Renal cortex interstitium (tissue), 15 donors: ENCODE results near the gene PEMT. TPM values are rescaled to one million over a fixed set of nuclear protein-coding genes. Genes with fewer than 3 reads are reported as not detected.
"Not testable (repeated sequence)": the region's sequence is repeated elsewhere in the genome, so short reads cannot be mapped to it uniquely, and the experiment has no call there.

Experiments used
- DNase-seq, 11 donors: peaks; one replicate each; pipeline ENCODE4 v3.0.0-alpha.2; 2013; ENCODE audit warnings: low read depth in 9 of 11, low spot score in 4 of 11; ENCODE audit errors: extremely low read depth in 1 of 11
- long read RNA-seq, 16 experiments: transcript quantifications; one replicate each; lab custom pipeline, GENCODE V29; 2026
- polyA plus RNA-seq, 3 donors: library from polyadenylated mRNA; unstranded; fragments of 120-200 nt; gene quantifications; one replicate each; pipeline ENCODE4 v1.2.1, GENCODE V29; 2013; ENCODE audit not compliant: insufficient read length in 3 of 3

The PEMT gene, protein sequence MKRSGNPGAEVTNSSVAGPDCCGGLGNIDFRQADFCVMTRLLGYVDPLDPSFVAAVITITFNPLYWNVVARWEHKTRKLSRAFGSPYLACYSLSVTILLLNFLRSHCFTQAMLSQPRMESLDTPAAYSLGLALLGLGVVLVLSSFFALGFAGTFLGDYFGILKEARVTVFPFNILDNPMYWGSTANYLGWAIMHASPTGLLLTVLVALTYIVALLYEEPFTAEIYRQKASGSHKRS
- polyA plus RNA-seq: 10 to 100 TPM; 29.4 to 35.7 (median 34.4) TPM
- long read RNA-seq, donor 1, transcript PEMT-201 (7 exons, 1,013 nt): major isoform, 12 of 16 reads
- long read RNA-seq, donor 1, partial matches to known transcripts: 0 of 16 reads
- long read RNA-seq, donor 1, other reads (novel, unspliced or antisense): 0 of 16 reads
- long read RNA-seq, donor 2, transcript PEMT-201 (7 exons, 1,013 nt): major isoform, 16 of 21 reads
- long read RNA-seq, donor 2, partial matches to known transcripts: 0 of 21 reads
- long read RNA-seq, donor 2, other reads (novel, unspliced or antisense): 0 of 21 reads
- long read RNA-seq, donor 3, transcript PEMT-201 (7 exons, 1,013 nt): major isoform, 33 of 34 reads
- long read RNA-seq, donor 3, partial matches to known transcripts: 0 of 34 reads
- long read RNA-seq, donor 3, other reads (novel, unspliced or antisense): 0 of 34 reads
- long read RNA-seq, donor 4, transcript PEMT-201 (7 exons, 1,013 nt): major isoform, 15 of 17 reads
- long read RNA-seq, donor 4, partial matches to known transcripts: 0 of 17 reads
- long read RNA-seq, donor 4, other reads (novel, unspliced or antisense): 0 of 17 reads
- long read RNA-seq, donor 5: 0 reads
- long read RNA-seq, donor 6, transcript PEMT-201 (7 exons, 1,013 nt): major isoform, 23 of 26 reads
- long read RNA-seq, donor 6, partial matches to known transcripts: 0 of 26 reads
- long read RNA-seq, donor 6, other reads (novel, unspliced or antisense): 0 of 26 reads
- long read RNA-seq, donor 7, transcript PEMT-201 (7 exons, 1,013 nt): major isoform, 22 of 23 reads
- long read RNA-seq, donor 7, partial matches to known transcripts: 0 of 23 reads
- long read RNA-seq, donor 7, other reads (novel, unspliced or antisense): 0 of 23 reads
- long read RNA-seq, donor 8: 0 reads
- long read RNA-seq, donor 9, transcript PEMT-201 (7 exons, 1,013 nt): major isoform, 18 of 19 reads
- long read RNA-seq, donor 9, partial matches to known transcripts: 0 of 19 reads
- long read RNA-seq, donor 9, other reads (novel, unspliced or antisense): 0 of 19 reads
- long read RNA-seq, donor 10, transcript PEMT-201 (7 exons, 1,013 nt): major isoform, 24 of 30 reads
- long read RNA-seq, donor 10, partial matches to known transcripts: 5 of 30 reads
- long read RNA-seq, donor 10, other reads (novel, unspliced or antisense): 0 of 30 reads
- long read RNA-seq, donor 11, transcript PEMT-201 (7 exons, 1,013 nt): major isoform, 14 of 14 reads
- long read RNA-seq, donor 11, partial matches to known transcripts: 0 of 14 reads
- long read RNA-seq, donor 11, other reads (novel, unspliced or antisense): 0 of 14 reads
- long read RNA-seq, donor 12, transcript PEMT-201 (7 exons, 1,013 nt): major isoform, 12 of 14 reads
- long read RNA-seq, donor 12, partial matches to known transcripts: 0 of 14 reads
- long read RNA-seq, donor 12, other reads (novel, unspliced or antisense): 0 of 14 reads
- long read RNA-seq, donor 13: 0 reads
- long read RNA-seq, donor 14, transcript PEMT-201 (7 exons, 1,013 nt): major isoform, 19 of 21 reads
- long read RNA-seq, donor 14, partial matches to known transcripts: 0 of 21 reads
- long read RNA-seq, donor 14, other reads (novel, unspliced or antisense): 0 of 21 reads
- long read RNA-seq, donor 15, transcript PEMT-201 (7 exons, 1,013 nt): major isoform, 5 of 6 reads
- long read RNA-seq, donor 15, partial matches to known transcripts: 0 of 6 reads
- long read RNA-seq, donor 15, other reads (novel, unspliced or antisense): 0 of 6 reads
- long read RNA-seq, donor 16, transcript PEMT-201 (7 exons, 1,013 nt): major isoform, 57 of 60 reads
- long read RNA-seq, donor 16, partial matches to known transcripts: 0 of 60 reads
- long read RNA-seq, donor 16, other reads (novel, unspliced or antisense): 0 of 60 reads

DNA sequence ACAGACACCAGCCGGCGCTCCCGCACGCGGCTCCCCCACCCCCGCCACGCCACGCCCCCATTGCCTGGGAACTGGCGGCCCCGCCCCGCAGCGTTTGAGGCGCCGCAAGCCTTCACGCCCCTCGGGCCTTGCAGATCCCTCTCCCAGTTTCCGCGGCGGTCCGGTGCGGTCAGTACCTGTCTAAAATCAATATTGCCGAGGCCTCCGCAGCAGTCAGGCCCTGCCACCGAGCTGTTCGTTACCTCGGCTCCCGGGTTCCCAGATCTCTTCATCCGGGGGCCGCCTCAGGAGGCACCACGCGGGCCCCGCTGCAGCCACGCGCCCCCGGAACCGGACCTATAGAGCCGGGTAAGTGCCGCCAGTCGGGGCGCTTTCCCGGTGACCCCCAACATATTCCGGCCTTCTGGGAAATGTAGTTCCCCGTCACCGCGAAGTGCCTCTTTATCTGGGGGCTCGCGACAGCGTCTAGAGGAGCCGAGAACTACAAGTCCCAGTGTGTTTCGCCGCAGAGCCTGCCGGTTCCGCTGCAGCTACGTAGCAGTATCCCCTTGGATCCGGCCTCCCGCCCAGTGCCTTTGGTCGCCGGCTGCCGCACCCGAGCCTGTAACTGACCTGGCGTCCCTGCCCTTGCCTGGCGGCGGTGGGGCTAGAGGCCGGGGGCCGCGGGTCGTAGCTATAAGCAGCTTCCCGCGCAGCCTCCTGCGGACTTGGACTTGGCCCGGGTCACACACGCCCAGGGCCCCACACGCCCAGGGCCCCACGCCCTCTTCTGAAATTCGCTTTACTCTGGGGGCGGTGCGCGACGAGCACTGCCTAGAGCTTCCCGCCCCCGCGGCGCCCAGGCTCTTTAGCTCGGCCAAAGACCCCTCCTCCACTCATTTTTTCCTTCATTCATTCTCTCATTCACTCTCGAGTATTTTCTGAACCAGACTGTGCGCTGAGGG lies at the start of gene PEMT:
TSS of gene PEMT (minus strand) at position 354 of the 944 bp plus-strand sequence. CDS start at position 272, 82 bp downstream.
- DNase-seq: peak; percentile 91 to 98 (median 97)

DNA sequence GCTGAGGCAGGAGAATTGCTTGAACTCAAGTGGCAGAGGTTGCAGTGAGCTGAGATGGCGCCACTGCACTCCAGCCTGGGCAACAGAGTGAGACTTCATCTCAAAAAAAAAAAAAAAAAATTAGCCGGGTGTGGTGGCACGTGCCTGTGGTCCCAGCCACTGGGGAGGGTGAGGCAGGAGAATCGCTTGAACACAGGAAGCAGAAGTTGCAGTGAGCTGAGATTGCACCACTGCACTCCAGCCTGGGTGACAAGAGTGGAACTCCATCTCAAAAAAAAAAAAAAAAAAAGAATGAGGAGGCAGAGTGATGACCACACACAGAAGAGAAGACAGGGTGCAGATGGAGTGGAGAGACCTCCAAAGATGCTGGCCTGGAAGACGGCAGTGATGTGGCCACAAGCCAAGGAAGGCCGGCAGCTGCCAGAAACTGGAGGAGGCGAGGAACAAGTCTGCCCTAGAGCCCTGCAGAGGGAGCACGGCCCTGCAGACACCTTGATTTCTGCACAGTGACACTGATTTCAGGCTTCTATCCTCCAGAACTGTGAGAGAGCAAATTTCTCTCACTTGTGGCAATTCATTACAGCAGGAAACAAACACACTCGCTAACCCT lies 48.3 kb upstream of the PEMT start:
- DNase-seq: not testable (repeated sequence)

DNA sequence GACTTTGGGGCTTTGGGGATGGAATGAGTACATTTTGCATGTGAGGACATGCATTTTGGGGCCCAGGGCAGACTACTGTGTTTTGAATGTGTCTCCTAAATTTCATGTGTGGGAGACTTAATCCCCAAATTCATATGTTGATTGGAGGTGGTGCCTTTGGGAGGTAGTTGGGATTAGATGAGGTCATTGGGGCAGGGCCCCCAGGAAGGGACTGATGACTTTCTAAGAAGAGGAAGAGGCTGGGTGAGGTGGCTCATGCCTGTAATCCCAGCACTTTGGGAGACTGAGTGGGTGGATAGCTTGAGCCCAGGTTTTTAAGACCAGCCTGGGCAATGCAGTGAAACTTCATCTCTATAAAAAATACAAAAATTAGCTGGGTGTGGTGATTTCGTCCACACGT lies 47.0 kb upstream of the PEMT start:
- DNase-seq: no peak

DNA sequence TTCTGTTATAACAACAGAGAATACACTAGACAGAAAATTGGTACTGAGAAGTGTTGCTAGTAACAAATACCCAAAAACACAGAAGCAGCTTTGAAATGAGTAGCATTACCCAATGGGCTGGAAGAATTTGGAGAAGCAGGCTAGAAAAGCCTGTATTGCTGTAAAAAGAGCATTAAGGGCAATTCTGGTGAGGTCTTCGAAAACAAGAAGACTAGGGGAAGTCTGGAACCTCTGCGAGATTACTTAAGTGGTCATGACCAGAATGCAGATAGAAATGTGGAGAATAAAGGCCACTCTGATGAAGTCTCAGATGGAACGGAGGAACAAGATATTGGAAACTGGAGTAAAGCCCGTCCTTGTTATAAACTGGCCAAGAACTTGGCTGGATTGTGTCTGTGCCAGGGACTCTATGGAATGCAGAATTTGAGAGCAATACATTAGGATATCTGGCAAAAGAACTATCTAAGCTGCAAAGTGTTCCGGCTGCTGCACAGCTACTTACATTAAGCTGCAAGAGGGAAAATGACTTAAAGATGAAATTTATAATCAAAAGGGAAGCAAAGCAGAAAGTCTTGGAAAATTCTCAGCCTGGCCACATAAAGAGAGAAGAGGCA lies 44.9 kb upstream of the PEMT start:
- no peak for DNase-seq

DNA sequence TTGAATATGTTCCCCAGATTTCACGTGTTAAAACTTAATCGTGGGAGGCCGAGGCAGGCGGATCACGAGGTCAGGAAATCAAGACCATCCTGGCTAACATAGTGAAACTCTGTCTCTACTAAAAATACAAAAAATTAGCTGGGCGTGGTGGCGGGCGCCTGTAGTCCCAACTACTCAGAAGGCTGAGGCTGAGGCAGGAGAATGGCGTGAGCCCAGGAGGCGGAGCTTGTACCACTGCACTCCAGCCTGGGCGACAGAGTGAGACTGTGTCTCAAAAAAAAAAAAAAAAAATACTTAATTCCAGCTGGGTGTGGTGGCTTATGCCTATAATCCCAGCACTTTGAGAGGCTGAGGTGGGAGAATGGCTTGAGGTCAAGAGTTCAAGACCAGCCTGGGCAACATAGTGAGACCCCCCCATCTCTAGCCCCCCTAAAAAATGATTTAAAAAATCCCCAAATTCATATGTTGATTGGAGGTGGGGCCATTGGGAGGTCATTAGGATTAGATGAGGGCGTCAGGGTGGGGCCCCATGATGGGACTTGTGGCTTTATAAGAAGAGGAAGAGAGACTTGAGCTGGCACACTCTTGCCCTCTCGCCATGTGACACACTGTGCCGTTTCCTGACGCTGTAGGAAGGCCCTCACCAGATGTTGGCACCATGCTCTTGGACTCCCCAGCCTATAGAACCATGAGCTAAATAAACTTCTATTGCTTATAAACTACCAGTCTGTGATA lies 44.2 kb upstream of the PEMT start:
- not testable (repeated sequence) for DNase-seq

DNA sequence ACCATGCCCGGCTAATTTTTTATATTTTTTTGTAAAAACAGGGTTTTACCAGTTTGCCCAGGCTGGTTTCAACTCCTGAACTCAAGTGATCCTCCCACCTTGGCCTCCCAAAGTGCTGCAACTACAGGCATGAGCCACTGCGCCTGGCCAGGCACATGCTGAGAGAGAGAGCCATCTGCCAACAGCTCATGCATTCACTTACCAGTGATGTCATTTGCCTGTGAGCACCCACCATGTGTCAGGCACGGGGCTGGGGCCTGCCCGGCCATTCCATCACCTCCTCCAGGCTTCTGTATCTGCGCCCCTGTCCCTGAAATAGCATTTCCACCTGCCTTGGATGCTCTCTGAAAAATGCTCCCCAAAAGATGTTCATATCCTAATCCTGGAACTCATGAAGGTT lies 43.6 kb upstream of the PEMT start:
- DNase-seq: no peak

DNA sequence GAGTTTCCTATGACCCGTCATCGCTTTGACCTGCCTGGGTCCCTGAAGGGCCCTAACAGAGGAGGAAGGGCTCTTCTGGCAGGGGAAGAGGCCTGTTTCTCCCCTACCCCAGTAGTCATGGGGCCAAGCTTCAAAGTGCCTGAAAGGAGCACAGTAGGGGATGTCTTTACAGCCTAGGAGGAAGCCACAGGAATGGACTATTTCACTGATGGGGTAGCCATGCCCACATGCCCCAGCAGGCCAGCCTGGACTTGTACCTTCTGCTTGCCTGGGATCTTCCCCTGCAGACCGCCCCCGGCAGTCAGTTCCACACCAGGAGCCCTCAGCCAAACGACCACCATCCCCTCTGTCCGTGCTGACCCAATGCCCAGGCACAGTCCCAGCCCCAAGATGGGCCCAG lies 41.8 kb upstream of the PEMT start:
- no peak for DNase-seq

DNA sequence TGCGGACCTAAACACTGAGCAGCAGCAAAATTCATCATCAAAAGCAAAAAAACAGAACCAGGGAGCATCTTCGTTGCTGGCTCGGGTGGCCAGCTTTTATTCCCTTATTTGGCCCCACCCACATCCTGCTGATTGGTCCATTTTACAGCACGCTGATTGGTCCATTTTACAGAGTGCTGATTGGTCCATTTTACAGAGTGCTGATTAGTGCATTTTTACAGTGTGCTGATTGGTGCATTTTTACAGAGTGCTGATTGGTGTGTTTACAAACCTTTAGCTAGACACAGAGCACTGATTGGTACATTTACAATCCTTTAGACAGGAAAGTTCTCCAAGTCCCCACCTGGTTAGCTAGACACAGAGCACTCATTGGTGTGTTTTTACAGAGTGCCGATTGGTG lies 41.2 kb upstream of the PEMT start:
- DNase-seq: not testable (repeated sequence)

DNA sequence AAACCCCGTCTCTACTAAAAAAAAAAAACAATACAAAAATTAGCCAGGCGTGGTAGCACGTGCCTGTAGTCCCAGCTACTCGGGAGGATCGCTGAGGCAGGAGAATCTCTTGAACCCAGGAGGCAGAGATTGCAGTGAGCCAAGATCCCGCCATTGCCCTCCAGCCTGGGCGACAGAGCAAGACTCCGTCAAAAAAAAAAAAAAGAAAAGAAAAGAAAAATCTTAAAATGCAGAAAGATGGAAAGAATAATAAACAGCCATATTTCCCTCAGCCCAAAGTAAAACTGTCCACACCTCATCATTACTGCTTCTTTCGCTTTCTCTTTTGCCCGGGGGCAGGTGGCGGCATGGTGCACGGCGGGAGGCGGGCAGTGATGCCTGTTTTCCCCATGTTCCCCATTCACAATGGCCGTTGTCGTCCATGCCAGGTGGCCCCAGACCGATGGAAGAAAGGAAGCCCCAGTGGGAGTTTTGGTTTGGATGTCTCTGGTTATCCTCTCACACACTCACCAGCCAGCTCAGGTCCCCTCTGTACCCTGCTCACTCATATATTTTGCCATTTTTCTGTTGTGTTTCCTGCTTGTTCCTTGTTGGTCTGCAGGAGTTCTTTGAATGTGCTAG lies 37.0 kb upstream of the PEMT start:
- DNase-seq: no peak

DNA sequence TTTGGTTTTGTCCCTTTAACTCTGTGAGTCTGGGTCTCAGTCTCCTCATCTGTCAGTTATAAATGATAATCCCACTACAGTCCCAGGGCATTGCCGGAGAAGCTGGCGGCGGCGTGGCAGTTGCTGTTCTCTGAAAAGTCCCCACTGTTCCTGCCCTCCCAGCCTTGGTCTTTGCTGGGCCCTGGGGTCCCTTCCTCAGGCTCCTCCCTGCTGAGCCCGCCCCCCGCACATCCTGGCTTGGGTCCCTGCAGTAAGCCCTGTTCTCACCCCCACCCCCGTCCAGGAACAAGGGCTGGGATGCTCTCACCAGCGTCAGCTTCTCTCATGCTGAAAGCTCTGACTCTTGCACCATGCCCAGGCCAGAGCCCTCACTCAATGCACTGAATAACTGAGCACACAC lies 35.3 kb upstream of the PEMT start:
- no peak for DNase-seq

DNA sequence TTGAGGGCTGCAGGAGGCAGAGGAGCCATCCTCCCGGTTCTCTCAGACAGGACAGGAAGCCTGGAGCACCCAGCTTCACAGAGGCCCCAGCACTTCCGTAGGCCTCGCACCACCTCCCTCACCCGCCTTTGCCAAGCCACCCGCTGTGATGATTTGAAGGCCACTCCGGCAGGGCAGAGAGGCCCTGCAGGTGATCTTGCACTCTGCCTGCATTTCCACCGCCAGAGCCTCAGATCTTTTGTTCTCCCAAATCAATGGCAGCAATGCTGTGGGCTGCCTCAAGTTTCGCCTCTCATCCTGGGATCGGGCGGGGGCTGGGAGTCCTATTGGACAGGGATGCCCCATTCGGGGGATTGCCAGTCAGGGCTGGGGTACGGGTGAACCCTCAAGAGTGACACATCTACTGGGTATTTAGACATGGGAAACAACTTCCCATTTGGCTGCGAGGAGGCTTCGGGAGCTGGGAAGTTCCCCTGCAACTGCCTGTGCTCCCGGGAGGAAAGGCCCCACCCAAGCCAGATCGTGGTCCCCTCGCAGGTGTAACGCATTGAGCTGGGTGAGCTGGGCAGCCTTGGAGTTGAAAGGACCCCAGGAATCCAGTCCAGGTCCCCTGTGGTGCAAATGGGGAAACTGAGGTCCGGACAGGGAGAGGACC lies 34.8 kb upstream of the PEMT start:
- no peak for DNase-seq

DNA sequence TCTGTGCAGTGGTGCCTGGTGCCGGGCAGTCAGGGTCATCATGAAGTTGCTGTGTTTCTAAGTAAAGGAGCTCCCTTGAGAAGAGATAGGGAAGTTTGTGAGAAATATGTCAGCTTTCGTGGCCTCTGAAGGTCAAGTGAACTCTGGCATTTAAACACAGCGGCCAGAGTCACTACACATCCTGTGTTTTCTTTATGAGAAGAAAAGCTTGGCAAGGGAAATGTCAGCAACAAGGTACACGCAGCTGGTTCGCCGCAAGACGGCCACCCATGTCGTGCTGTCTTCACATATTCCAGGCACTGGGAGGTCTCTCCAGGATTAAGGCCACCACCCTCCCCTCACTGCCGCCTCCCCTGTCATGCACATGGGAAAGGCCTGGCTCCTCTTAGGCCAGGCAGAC lies 33.2 kb upstream of the PEMT start:
- DNase-seq: no peak

DNA sequence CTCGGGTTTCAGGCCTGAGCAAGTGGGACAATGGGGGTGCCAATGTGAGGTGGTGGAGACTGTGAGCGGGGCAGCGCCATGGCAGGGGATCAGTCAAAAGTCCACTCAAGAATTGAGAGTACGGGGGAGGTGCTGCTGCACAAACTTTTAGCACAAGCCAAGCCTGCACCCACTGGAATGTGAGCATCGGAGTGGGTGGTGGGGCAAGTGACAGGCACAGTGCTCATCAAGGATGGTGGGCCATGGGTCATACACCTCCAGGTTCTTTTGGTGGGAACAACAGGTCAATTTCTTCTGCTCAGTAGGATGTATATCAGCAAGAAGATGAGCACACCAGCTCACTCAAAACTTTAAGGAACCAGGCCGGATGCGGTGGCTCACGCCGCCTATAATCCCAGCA lies 32.4 kb upstream of the PEMT start:
- no peak for DNase-seq

DNA sequence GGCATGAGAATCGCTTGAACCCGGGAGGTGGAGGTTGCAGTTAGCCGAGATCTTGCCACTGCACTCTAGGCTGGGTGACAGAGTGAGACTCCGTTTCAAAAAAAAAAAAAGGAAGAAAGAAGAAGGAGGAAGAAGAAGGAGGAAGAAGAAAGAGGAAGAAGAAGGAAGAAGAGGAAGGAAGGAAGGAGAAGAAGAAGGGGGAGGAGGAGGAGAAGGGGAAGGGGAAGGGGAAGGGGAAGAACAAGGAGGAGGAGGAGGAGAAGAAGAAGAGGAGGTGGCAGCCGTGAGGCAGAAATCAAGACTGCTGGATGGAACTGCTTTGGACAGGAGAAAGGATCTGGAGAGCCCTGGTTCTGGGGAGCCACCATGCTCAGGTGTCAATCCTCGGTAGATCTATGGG lies 29.7 kb upstream of the PEMT start:
- DNase-seq: no peak
